Chondrocyte (in vitro differentiated cells): ENCODE measurements around the gene ABCG4. TPM values are rescaled to one million over a fixed set of nuclear protein-coding genes. Genes with fewer than 3 reads are reported as not detected.

Source experiments
- DNase-seq: peaks from one replicate; pipeline ENCODE4 v3.0.0; 2021; ENCODE audit warnings: mixed read lengths, low spot score
- H3K27ac Mint-ChIP-seq: one replicate; pipeline ENCODE4 v1.8.0; 2021; ENCODE audit warnings: mild to moderate bottlenecking, moderate library complexity, mixed read lengths; ENCODE audit not compliant: unreplicated experiment
- H3K27me3 Mint-ChIP-seq: 2 replicates; pipeline ENCODE4 v1.8.0; 2021; ENCODE audit warnings: low read depth, mixed read lengths
- H3K36me3 Mint-ChIP-seq: 2 replicates; pipeline ENCODE4 v1.8.0; 2021; ENCODE audit warnings: low read depth, mixed read lengths
- H3K4me1 Mint-ChIP-seq: 2 replicates; pipeline ENCODE4 v1.8.0; 2021; ENCODE audit warnings: low read depth, mild to moderate bottlenecking, mixed read lengths
- H3K4me3 Mint-ChIP-seq: one replicate; pipeline ENCODE4 v1.8.0; 2021; ENCODE audit warnings: mild to moderate bottlenecking, moderate library complexity, mixed read lengths; ENCODE audit not compliant: unreplicated experiment
- H3K9me3 Mint-ChIP-seq: 2 replicates; pipeline ENCODE4 v1.8.0; 2021; ENCODE audit warnings: low read depth, mixed read lengths
- CTCF ChIP-seq: fragments of 200-600 bp; sonication (generic); IDR thresholded peaks from 2 replicates; pipeline ENCODE4 v1.5.0; 2021; ENCODE audit warnings: antibody characterized with exemption, mild to moderate bottlenecking, moderate library complexity
- total RNA-seq: library from RNA; stranded (reverse); gene quantifications from 3 replicates; pipeline ENCODE4 v1.2.1, GENCODE V29; 2021

Gene ABCG4
- total RNA-seq, 1 donor from 2014 or later, result 2.0 TPM

GRCh38 chr11:119185981-119186634, 37.3 kb downstream of the ABCG4 start:
- H3K9me3 Mint-ChIP-seq, result no peaks in the 10 kb centered on the region
- H3K27ac Mint-ChIP-seq, result no peak overlapping the region
- no peaks in the 10 kb centered on the region for H3K27me3 Mint-ChIP-seq
- DNase-seq, result no peak
- no peak overlapping the region for H3K4me3 Mint-ChIP-seq
- H3K36me3 Mint-ChIP-seq, result peaks cover 7% of the 10 kb centered on the region
- TF ChIP-seq CTCF, result no peak
- no peaks in the 10 kb centered on the region for H3K4me1 Mint-ChIP-seq

- H3K27ac Mint-ChIP-seq, result no peak overlapping the region
- no peak for TF ChIP-seq CTCF
- H3K36me3 Mint-ChIP-seq, result peaks cover 6% of the 10 kb centered on the region
- no peaks in the 10 kb centered on the region for H3K9me3 Mint-ChIP-seq
- DNase-seq, result no peak
- no peaks in the 10 kb centered on the region for H3K4me1 Mint-ChIP-seq
- H3K27me3 Mint-ChIP-seq, result no peaks in the 10 kb centered on the region
- H3K4me3 Mint-ChIP-seq, result no peak overlapping the region
These were observed 38.5 kb downstream of the ABCG4 start for GRCh38 chr11:119187123-119187892.

- Mint-ChIP-seq H3K27ac (no peak overlapping the region), H3K4me3 (no peak overlapping the region), H3K9me3 (no peaks in the 10 kb centered on the region), H3K36me3 (peaks cover 2% of the 10 kb centered on the region), H3K4me1 (no peaks in the 10 kb centered on the region), H3K27me3 (no peaks in the 10 kb centered on the region)
- DNase-seq, result no peak
- TF ChIP-seq CTCF, result no peak
These were observed 39.2 kb downstream of the ABCG4 start for GRCh38 chr11:119188067-119188466.

- Mint-ChIP-seq H3K36me3 (no peaks in the 10 kb centered on the region), H3K4me1 (no peaks in the 10 kb centered on the region), H3K4me3 (no peak overlapping the region), H3K27ac (no peak overlapping the region), H3K9me3 (no peaks in the 10 kb centered on the region), H3K27me3 (no peaks in the 10 kb centered on the region)
- no peak for DNase-seq
- TF ChIP-seq CTCF, result no peak
These were observed 40.0 kb downstream of the ABCG4 start for GRCh38 chr11:119188887-119189286.

GRCh38 chr11:119189393-119189792, 40.5 kb downstream of the ABCG4 start:
- no peak for TF ChIP-seq CTCF
- Mint-ChIP-seq H3K9me3 (no peaks in the 10 kb centered on the region), H3K4me3 (no peak overlapping the region), H3K36me3 (no peaks in the 10 kb centered on the region), H3K27me3 (no peaks in the 10 kb centered on the region), H3K4me1 (no peaks in the 10 kb centered on the region), H3K27ac (no peak overlapping the region)
- DNase-seq, result no peak
